Uterus (tissue), 4 donors: ENCODE results near the gene FMC1. TPM values are rescaled to one million over a fixed set of nuclear protein-coding genes. Genes with fewer than 3 reads are reported as not detected.
"Not testable (repeated sequence)": the region's sequence is repeated elsewhere in the genome, so short reads cannot be mapped to it uniquely, and the experiment has no call there.

Experiments used
- DNase-seq, 2 donors: peaks; one replicate each; pipeline ENCODE4 v3.0.0-alpha.2; 2019 to 2020
- H3K27ac ChIP-seq, 2 donors: fragments of 200-600 bp; sonication (generic); 1 replicate in 1 of 2; 2 replicates in 1 of 2; pipeline ENCODE4 v1.5.1; 2016 to 2018
- H3K27me3 ChIP-seq, 2 donors: fragments of 200-600 bp; sonication (generic); one replicate each; pipeline ENCODE4 v1.5.1; 2018 to 2019; ENCODE audit warnings: control low read depth in 1 of 2
- H3K36me3 ChIP-seq, 2 donors: fragments of 200-600 bp; sonication (generic); one replicate each; pipeline ENCODE4 v1.5.1; 2019; ENCODE audit warnings: control low read depth in 1 of 2
- H3K4me1 ChIP-seq, 2 donors: fragments of 200-600 bp; sonication (generic); one replicate each; pipeline ENCODE4 v1.5.1; 2018 to 2019; ENCODE audit warnings: control low read depth in 1 of 2
- H3K4me3 ChIP-seq, 2 donors: fragments of 200-600 bp; sonication (generic); 1 replicate in 1 of 2; 2 replicates in 1 of 2; pipeline ENCODE4 v1.5.1; 2018 to 2019; ENCODE audit warnings: mild to moderate bottlenecking in 1 of 2
- H3K9me3 ChIP-seq, 2 donors: fragments of 200-600 bp; sonication (generic); one replicate each; pipeline ENCODE4 v1.5.1; 2019; ENCODE audit warnings: control low read depth in 1 of 2
- POLR2A ChIP-seq, 2 donors: fragments of 450-650 bp; IDR thresholded peaks; one replicate each; pipeline ENCODE4 v1.6.1; 2016; ENCODE audit warnings: antibody characterized with exemption in 2 of 2, mild to moderate bottlenecking in 1 of 2, moderate library complexity in 1 of 2
- intact Hi-C: fragments of 100-400 bp; cut with DNase I; formaldehyde crosslinking; loops from one replicate; pipeline ENCODE4 v1.15.1; 2023; ENCODE audit warnings: low total_unique reads
- total RNA-seq, 4 donors: library from RNA; depleted of rRNA in 3 of 4; stranded (reverse); fragments of >200 nt in 3 of 4; gene quantifications; one replicate each; pipeline versions ENCODE4 v1.1.0 to v1.2.4, GENCODE V29; 2014 to 2023
- TF ChIP-seq, protein P1 (sequence below), 4 experiments: fragments of 200-600 bp in 2 of 4; fragments of 450-650 bp in 2 of 4; sonication (generic) in 2 of 4; IDR thresholded peaks; one replicate each; pipeline ENCODE4 v1.5.1; 2016 to 2019; ENCODE audit warnings: antibody characterized with exemption in 4 of 4, mild to moderate bottlenecking in 2 of 4, moderate library complexity in 1 of 4
- donor health status: DM: yes; HTN: yes; CAD: no.

The FMC1 gene
- total RNA-seq, 4 donors from 2014 or later, result 4.1 to 17.9 (median 8.6) TPM

DNA sequence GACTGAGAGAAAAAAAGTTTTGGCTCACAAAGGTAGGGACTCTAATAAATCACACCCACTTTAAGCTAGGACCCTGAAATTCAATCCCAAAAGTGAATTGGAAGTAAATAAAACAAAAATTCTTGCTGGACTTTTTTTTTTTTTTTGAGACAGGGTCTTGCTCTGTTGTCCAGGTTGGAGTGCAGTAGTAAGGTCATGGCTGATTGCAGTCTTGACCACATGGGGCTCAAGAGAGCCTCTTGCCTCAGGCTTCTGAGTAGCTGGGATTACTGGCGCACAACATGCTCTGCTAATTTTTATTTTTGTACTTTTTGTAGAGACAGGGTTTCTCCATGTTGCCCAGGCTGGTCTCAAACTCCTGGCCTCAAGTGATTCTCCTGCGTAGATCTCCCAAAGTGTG, 13.6 kb downstream of the FMC1 start:
- DNase-seq, result no peak
- Histone ChIP-seq H3K36me3 (no peaks in the 10 kb centered on the region), H3K27ac (no peak overlapping the region), H3K27me3 (no peaks in the 10 kb centered on the region), H3K9me3 (no peaks in the 10 kb centered on the region), H3K4me1 (no peaks in the 10 kb centered on the region), H3K4me3 (no peak overlapping the region)
- TF ChIP-seq, protein P1, sequence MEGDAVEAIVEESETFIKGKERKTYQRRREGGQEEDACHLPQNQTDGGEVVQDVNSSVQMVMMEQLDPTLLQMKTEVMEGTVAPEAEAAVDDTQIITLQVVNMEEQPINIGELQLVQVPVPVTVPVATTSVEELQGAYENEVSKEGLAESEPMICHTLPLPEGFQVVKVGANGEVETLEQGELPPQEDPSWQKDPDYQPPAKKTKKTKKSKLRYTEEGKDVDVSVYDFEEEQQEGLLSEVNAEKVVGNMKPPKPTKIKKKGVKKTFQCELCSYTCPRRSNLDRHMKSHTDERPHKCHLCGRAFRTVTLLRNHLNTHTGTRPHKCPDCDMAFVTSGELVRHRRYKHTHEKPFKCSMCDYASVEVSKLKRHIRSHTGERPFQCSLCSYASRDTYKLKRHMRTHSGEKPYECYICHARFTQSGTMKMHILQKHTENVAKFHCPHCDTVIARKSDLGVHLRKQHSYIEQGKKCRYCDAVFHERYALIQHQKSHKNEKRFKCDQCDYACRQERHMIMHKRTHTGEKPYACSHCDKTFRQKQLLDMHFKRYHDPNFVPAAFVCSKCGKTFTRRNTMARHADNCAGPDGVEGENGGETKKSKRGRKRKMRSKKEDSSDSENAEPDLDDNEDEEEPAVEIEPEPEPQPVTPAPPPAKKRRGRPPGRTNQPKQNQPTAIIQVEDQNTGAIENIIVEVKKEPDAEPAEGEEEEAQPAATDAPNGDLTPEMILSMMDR (IDR thresholded peaks at IDR 0.05), result no peak
- TF ChIP-seq POLR2A (IDR thresholded peaks at IDR 0.05), result no peak
- intact Hi-C loops, result no loop called here

DNA sequence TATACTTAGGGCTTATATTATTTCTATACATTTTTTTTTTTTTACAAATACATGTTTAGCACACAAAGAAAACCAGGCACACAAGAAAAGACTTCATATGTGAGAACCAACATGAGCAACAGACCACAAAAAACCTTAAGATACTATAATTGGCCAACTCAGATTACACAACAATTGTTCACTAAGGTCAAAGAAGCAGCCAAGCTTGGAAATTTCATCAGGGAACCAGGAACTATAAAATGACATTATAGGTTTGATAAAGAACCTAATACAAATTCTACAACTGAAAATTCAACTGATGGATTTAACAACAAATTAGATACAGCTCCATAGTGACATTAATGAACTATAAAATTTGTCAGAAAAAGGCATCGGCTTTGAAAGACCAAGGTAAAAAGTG, 14.2 kb downstream of the FMC1 start:
- Histone ChIP-seq H3K4me3 (no peak overlapping the region), H3K9me3 (no peaks in the 10 kb centered on the region), H3K36me3 (no peaks in the 10 kb centered on the region), H3K4me1 (no peaks in the 10 kb centered on the region), H3K27me3 (no peaks in the 10 kb centered on the region), H3K27ac (no peak overlapping the region)
- DNase-seq, result no peak
- intact Hi-C loops, result no loop called here
- TF ChIP-seq, protein P1 (IDR thresholded peaks at IDR 0.05), result no peak
- TF ChIP-seq POLR2A (IDR thresholded peaks at IDR 0.05), result no peak

DNA sequence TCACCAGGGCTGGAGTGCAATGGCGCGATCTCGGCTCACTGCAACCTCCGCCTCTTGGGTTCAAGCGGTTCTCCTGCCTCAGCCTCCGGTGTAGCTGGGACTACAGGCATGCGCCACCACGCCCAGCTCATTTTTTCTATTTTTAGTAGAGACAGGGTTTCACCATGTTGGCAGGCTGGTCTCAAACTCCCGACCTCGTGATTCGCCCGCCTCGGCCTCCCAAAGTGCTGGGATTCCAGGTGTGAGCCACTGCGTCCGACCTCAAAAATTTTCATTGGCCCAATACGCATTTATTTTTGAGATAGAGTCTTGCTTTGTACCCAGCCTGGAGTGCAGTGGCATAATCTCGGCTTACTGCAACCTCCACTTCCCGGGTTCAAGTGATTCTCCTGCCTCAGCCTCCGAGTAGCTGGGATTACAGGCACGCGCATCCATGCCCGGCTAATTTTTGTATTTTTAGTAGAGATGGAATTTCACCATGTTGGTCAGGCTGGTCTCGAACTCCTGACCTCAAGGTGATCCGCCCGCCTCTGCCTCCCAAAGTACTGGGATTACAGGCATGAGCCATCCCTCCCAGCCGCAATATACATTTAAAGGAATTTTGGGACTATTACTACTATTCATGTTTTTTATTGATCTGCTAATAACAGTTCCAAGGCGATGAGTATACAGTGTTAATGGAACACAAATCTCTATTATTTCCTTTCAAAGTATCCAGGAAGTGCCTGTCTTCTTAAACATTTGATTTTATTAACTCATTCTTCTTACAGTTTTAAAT, 16.8 kb downstream of the FMC1 start:
- H3K36me3 ChIP-seq, DNase-seq, intact Hi-C loops, H3K9me3 ChIP-seq, H3K27me3 ChIP-seq, H3K4me1 ChIP-seq: not testable (repeated sequence)
- Histone ChIP-seq H3K4me3 (peak overlapping the region; percentile 79 to 100), H3K27ac (peak overlapping the region; percentile 99 to 100)

DNA sequence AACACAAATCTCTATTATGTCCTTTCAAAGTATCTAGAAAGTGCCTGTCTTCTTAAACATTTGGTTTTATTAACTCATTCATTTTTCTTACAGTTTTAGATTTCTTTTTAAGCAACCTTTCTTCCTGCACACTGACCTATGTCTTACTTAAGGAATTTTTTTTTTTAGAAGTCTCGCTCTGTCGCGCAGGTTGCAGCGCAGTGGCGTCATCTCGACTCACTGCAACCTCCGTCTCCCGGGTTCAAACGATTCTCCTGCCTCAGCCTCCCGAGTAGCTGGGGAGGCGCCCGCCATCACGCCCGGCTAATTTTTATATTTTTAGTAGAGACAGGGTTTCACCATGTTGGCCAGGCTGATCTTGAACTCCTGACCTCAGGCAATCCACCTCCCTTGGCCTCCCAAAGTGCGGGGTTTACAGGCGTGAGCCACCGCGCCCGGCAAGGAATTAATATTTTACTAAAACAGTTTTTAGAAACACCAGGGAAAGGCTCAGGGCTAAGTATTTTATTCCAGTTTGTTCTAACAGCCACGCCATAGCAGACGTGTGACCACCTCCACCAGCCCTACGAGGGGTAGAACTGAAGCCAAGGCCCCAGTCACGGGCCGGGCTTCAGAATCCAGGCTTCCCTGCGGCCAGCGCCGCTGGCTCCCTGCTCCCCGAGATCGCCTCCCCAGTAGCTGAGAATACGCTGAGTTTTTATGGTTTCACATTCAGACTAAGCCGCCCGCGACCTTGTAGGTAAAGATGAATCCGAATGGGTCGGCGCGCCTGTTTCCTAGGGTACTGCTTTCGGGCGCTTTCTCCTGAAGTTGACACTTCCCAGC, 17.6 kb downstream of the FMC1 start:
- intact Hi-C loops, result no loop called here
- Histone ChIP-seq H3K4me3 (peak overlapping the region; percentile 79 to 100), H3K36me3 (no peaks in the 10 kb centered on the region), H3K9me3 (no peaks in the 10 kb centered on the region), H3K27me3 (no peaks in the 10 kb centered on the region), H3K4me1 (no peaks in the 10 kb centered on the region), H3K27ac (peak overlapping the region; percentile 99 to 100)
- peak in 1 of 2 donors; percentile 32 for DNase-seq
- no peak for TF ChIP-seq POLR2A (IDR thresholded peaks at IDR 0.05)
- TF ChIP-seq, protein P1 (IDR thresholded peaks at IDR 0.05), result no peak

DNA sequence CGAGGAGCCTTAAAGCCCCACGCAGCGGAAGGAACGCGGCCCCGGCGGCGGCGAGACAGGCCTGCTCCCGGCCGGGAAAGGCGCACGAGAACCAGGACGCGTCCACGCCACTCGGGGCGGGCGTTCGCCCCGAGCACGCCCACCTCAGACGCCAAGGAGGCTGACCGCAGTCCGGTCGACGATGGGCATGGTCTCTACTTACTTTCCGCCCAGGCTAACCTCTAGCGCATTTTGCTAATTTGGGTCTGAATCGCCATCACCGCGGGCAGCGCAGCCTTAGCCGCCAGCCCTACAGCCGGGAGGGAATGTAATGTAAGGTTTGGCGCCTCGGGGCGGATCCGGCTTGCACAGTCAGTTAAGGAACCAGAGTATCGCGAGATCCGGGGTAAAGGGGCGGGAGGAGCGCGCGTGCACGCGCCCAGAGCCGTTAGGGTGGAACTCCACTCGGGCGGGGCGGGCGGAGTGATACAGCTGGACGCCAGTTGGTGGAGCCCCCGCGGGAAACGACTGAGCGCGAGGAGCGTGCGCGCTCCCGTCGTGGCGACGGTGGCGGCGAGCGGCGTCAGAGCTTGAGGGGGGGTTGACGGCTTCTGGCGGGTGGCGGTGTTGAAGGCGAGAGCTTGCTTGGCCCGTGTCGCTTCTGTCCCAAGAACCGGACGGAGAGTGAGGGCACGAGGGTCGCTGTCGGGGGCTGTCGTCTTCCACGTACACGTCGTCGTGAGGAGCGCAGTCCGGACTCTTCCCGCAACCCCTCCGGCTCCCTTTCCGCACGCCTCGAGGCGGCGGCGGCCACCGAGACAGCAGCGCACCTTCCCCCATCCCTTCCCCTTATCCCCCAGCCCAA, 18.5 kb downstream of the FMC1 start, which contains the start of gene LUC7L2:
Gene LUC7L2, plus strand, starts transcription at position 529 of the 844 bp plus-strand sequence. CDS start 368 bp downstream, outside the sequence.
- H3K4me3 ChIP-seq, result peak within 1 kb of the TSS; percentile 79 to 100
- no peaks in the 10 kb centered on the region for H3K9me3 ChIP-seq
- DNase-seq, result peak; percentile 100
- peak within 1 kb of the TSS; percentile 99 to 100 for H3K27ac ChIP-seq
- no peaks in the 10 kb centered on the region for H3K4me1 ChIP-seq
- H3K27me3 ChIP-seq, result no peaks in the 10 kb centered on the region
- no peaks in the 10 kb centered on the region for H3K36me3 ChIP-seq
- TF ChIP-seq, protein P1 (IDR thresholded peaks at IDR 0.05), result peak in 1 of 4 experiments; percentile 28
- peak; percentile 93 for TF ChIP-seq POLR2A (IDR thresholded peaks at IDR 0.05)
- intact Hi-C loops, result no loop called here
